ENCODE data around the gene HSPB6.
"Not testable (repeated sequence)": the region's sequence is repeated elsewhere in the genome, so short reads cannot be mapped to it uniquely, and the experiment has no call there.

HSPB6 gene

GRCh38 chr19:35729021-35729420 is 27.8 kb downstream of the HSPB6 start:
- no peak for DNase-seq

DNA sequence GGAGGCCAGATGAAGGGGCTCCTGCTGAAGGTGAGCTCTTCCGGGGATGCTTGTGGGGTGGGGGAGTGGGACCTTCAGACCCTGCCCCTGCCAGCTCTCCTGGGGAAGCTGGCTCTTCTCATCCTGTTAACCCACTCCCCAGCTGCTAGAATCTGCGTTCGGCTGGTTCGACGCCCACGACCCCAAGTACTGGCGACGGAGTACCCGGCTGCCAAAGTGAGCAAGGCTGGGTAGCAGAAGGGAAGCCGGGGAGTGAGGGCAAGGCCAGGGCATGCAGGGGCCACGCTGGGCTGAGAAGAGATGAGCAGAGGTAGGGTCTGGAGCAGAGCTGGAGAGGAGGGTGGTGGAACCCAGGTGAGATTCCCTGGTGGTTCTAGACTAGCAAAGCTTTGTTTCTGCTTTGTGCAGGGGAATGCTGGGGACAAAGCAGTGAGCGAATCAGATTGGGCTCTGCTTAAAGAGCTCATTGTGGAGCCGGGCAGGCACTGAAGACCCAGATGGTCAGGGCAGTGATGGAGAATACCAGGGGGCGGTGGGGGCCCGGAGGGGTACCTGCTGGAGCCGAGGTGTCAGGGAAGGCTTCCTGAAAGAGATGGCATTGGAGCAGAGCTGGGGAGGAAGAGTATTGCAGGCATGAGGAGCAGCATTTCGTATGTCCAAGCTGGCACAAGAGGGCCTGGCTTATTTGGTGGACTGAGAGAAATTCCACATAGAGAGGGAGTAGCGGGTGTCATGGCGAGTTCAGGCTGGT is 28.7 kb downstream of the HSPB6 start:
- no peak for DNase-seq

- DNase-seq = no peak
These were observed 29.5 kb downstream of the HSPB6 start for GRCh38 chr19:35727053-35727955.

GRCh38 chr19:35725216-35725861 is 31.5 kb downstream of the HSPB6 start:
- no peak for DNase-seq

GRCh38 chr19:35724560-35724959 is 32.3 kb downstream of the HSPB6 start:
- DNase-seq = no peak

DNA sequence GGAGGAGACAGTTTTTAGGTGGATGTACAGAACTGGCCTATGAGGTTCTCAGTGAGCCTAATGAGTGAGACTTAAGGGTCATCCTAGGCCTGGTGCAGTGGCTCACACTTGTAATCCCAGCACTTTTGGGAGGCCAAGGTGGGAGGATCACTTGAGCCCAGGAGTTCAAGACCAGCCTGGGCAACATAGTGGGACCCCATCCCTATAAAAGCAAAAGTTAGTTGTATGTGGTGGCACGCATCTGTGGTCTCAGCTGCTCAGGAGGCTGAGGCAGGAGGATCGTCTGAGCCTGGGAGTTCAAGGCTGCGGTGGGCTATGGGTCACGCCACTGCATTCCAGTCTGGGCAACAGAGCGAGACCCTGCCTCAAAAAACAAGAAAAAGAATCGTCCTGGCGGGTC is 32.7 kb downstream of the HSPB6 start:
- DNase-seq = not testable (repeated sequence)

DNA sequence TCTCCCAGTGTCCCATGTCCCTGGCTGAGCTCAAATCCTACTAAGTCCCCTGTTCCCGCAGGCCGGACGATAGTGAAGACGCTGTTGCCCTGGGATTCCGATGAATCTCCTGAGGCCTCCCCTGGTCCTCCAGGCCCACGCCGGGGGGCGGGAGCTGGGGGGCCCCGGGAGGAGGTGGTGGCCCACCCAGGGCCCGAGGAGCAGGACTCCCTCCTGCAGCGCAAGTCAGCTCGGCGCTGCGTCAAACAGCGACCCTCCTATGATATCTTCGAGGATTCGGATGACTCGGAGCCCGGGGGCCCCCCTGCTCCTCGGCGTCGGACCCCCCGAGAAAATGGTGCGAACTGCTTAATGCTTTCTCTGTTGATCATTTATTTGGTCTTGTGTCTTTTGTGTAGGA is 33.2 kb downstream of the HSPB6 start:
- DNase-seq = no peak

DNA sequence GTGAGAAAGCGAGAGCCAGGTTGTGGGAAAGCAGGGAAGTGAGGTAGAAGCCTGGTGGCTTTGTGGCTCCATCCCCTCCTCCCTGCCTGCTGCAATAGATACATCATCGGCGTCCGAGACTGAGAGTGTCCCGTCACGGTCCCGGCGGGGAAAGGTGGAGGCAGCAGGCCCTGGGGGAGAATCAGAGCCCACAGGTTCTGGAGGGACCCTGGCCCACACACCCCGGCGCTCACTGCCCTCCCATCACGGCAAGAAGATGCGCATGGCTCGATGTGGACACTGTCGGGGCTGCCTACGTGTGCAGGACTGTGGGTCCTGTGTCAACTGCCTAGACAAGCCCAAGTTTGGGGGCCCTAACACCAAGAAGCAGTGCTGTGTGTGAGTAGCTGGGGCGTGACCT is 33.9 kb downstream of the HSPB6 start:
- DNase-seq = no peak

DNA sequence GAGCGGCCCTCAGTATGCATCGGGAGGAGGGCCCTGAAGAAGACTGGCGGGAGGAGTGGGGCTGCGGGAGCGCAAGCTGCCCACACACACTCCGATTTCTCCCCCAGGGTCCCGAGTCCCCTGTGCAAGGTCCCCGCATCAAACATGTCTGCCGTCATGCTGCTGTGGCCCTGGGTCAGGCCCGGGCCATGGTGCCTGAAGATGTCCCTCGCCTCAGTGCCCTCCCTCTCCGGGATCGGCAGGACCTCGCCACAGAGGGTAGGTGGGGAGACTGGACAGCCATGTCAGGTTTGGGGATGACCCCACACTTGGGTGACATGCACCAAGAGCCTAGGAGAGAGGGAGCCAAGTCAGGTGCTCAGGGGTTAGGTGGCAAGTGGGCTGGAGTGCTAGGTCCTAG is 34.4 kb downstream of the HSPB6 start:
- no peak for DNase-seq

- DNase-seq = no peak
These were observed 35.5 kb downstream of the HSPB6 start for GRCh38 chr19:35721374-35721773.

GRCh38 chr19:35720648-35721047 is 36.2 kb downstream of the HSPB6 start:
- DNase-seq = no peak

GRCh38 chr19:35720163-35720524 is 36.7 kb downstream of the HSPB6 start:
- no peak for DNase-seq

DNA sequence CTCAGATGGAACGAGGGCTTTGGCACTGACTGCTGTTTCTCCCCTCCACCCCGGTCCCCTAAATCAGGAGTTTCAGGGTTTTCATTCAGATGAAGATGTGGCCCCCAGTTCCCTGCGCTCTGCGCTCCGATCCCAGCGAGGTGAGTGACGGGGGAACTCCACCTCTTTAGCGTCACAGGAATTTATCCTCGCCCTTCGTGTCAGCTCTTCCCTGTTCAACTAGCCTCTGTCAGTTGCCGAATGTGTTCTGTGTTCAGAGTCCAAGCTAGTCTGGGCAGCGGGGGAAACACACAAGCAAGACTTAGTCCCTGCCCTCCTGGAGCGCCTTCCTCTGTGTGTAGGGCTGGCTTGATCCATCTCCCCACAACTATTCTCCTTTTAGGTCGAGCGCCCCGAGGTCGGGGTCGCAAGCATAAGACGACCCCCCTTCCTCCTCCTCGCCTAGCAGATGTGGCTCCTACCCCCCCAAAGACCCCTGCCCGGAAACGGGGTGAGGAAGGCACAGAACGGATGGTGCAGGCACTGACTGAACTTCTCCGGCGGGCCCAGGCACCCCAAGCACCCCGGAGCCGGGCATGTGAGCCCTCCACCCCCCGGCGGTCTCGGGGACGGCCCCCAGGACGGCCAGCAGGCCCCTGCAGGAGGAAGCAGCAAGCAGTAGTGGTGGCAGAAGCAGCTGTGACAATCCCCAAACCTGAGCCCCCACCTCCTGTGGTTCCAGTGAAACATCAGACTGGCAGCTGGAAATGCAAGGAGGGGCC is 37.2 kb downstream of the HSPB6 start:
- no peak for DNase-seq

DNA sequence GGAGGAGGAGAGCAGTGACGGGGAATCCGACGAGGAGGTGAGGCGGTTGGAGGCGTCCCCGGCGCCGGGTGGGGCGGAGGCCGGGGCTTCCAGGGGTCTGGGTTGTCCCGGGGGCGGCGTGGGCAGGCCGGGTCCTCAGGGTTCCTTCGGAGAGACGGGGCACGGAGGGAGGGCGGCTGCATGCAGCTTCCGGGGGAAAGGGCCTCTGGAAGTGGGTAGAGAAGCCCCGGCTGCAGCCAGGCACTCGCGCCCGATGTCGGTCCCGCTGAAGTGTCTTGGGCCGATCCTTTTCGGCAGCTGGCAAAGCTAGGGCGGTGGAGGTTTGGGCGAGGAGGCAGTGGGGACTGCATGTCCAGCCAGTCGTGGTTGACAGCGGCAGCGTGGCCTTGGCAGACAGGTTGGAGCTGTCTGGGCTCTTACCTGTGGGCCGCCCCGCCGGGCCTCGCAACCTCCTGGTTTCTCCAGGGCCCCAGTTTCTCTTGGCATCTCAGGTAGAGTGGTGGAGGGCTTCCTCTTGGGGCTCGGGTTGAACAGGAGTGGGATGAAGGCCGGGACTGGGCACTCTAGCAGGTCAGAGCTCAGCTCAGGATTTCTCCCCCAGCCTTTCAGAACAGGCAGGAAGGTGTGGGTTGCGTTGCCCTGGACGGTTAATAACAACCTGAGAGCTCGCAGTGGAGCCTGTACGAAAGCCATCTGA is 38.3 kb downstream of the HSPB6 start:
- peak in 1 of 2 donors; percentile 42 for DNase-seq

GRCh38 chr19:35717665-35718344 is 39.0 kb downstream of the HSPB6 start, which contains the start of gene KMT2B:
TSS of gene KMT2B (plus strand) at chr19:35718003. CDS start at chr19:35718019, 16 bp downstream.
- no peak for DNase-seq

DNA sequence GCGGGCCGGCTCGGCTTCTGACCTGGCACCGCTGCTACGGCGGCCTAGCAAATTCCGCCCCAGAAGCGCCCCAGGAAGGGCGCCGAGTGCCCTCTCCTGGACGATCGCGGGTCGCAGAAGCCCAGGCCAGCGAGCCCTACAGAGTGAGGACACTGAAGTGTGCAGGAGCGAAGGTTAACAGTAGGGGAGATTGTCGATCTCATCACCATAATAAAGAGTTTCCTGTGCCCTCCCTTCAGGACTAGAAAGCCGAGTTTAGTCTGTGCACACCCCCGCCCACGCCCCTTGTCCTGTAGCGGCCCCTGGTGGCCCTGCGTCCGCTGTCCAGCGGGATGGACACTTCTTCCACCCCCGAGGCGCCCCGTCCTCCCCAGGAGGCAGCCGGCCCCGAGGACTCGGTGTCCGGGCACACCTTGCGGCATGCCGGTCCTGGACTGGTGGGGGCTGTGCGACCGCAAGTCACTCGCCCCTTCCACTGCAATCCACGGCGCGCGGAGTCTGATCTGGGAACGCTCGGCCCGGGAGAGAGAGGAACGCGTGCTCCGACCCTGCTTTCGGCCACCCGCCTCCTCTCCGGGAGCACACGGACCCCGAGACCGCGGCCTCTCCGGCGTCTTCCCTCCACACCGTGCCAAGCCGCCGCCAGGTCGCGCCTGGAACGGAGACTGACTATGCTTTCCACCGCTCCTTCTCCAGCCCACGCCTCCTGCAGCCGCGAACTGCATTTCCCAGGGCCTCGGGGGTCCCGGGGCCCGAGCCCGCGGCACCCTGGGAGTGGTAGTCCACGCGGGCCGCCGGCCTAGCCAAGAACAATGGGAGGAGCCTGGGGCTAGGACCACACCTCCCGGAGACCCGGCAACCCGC is 39.8 kb downstream of the HSPB6 start:
- peak; percentile 98 to 99 for DNase-seq

DNA sequence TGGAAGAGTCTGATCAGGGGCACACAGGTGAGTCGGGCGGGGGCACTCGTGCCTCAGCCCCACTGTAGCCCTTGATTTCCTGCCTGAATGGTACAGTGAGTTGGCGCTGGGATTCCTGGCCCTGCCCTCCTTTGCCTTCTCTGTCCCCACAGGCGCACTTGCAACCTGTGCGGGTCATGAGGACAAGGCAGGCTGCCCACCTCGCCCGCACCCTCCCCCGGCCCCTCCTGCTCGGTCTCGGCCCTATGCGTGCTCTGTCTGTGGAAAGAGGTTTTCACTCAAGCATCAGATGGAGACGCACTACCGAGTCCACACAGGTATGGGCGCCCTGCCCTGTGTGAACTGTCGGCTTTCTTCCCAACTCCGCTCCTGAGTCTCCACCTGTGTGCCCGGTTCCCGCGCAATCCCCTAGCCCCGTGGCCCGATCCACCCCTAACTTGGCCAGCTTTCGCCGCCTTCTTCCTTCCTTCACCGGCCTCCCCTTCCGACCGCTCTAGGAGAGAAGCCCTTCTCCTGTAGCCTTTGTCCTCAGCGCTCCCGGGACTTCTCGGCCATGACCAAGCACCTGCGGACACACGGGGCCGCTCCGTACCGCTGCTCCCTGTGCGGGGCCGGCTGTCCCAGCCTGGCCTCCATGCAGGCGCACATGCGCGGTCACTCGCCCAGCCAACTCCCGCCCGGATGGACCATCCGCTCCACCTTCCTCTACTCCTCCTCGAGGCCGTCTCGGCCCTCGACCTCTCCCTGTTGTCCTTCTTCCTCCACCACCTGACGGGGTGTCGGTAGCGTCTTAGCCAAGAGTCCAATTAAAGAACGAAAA is 40.6 kb downstream of the HSPB6 start:
- DNase-seq = peak in 1 of 2 donors; percentile 25

DNA sequence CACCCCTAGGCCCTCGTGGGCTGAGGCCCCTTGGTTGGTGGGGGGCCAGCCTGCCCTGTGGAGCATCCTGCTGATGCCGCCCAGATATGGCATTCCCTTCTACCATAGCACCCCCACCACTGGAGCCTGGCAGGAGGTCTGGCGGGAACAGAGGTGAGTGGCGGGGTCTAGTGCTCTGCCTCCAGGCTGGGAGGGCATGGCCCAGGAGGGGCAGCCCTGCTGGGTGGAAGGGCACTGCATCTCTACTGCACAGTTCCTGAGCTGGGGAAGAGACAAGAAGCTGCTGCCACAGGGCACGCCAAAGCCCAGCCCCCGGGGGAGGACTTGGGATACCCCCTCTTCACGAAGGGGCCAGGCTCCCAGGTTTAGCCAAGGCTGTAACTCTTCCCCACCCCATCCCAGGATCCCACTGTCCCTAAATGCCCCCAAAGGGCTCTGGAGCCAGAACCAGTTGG is 41.4 kb downstream of the HSPB6 start:
- DNase-seq = no peak

- no peak for DNase-seq
These were observed 42.1 kb downstream of the HSPB6 start for GRCh38 chr19:35714601-35715354.
